ENCODE results near the gene SRA1. TPM values are rescaled to one million over a fixed set of nuclear protein-coding genes. Genes with fewer than 3 reads are reported as not detected.

SRA1 gene
- total RNA-seq, 1 donor from 2014 or later = 16.9 TPM

DNA sequence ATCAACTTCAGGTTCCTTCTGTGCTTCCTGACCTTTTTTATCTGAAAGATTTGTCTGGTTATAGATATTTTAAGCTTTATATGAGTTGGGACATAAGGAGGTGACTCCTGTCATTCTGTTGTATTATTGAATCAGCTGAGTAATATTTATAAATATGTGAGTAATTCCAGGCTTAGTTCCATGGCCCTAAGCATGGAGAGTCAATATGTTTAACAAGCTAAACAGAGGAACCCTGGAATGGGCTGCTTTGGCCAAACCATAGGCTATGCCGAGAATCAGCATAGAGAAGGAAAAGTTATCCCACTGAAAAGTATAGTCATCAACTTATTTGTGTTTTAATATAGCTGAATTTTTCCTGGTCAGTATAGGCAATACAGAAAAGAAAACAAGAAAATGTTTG is 17.0 kb downstream of the SRA1 start:
- H3K9me3 Mint-ChIP-seq = no peaks in the 10 kb centered on the region
- no peak overlapping the region for H3K4me3 Mint-ChIP-seq
- Histone ChIP-seq H3K4me1 (no peaks in the 10 kb centered on the region), H3K79me2 (ENCODE audit: low read depth) (no peaks in the 10 kb centered on the region), H3K9ac (no peak overlapping the region), H3K4me3 (no peak overlapping the region), H3K9me3 (ENCODE audit: low read depth) (no peaks in the 10 kb centered on the region), H3K36me3 (peaks cover 8% of the 10 kb centered on the region), H2AFZ (replicated peaks) (no peak overlapping the region), H3K27ac (no peak overlapping the region), H3K4me2 (no peak overlapping the region), H4K20me1 (ENCODE audit: low read depth) (no peaks in the 10 kb centered on the region), H3K27me3 (no peaks in the 10 kb centered on the region), H3F3A (ENCODE audit: low read depth) (peaks cover 9% of the 10 kb centered on the region)
- H3K4me1 Mint-ChIP-seq = no peaks in the 10 kb centered on the region
- TF ChIP-seq, protein P1, sequence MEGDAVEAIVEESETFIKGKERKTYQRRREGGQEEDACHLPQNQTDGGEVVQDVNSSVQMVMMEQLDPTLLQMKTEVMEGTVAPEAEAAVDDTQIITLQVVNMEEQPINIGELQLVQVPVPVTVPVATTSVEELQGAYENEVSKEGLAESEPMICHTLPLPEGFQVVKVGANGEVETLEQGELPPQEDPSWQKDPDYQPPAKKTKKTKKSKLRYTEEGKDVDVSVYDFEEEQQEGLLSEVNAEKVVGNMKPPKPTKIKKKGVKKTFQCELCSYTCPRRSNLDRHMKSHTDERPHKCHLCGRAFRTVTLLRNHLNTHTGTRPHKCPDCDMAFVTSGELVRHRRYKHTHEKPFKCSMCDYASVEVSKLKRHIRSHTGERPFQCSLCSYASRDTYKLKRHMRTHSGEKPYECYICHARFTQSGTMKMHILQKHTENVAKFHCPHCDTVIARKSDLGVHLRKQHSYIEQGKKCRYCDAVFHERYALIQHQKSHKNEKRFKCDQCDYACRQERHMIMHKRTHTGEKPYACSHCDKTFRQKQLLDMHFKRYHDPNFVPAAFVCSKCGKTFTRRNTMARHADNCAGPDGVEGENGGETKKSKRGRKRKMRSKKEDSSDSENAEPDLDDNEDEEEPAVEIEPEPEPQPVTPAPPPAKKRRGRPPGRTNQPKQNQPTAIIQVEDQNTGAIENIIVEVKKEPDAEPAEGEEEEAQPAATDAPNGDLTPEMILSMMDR (IDR thresholded peaks at IDR 0.05) = no peak
- no peak for TF ChIP-seq EZH2 (IDR thresholded peaks at IDR 0.05)
- TF ChIP-seq EZH2phosphoT487 (IDR thresholded peaks at IDR 0.05) = no peak
- H3K27ac Mint-ChIP-seq = no peak overlapping the region
- no peaks in the 10 kb centered on the region for H3K27me3 Mint-ChIP-seq (ENCODE audit: insufficient read depth, low read depth)
- H3K36me3 Mint-ChIP-seq = peaks cover 27% of the 10 kb centered on the region
- DNase-seq (ENCODE audit: low spot score) = no peak

DNA sequence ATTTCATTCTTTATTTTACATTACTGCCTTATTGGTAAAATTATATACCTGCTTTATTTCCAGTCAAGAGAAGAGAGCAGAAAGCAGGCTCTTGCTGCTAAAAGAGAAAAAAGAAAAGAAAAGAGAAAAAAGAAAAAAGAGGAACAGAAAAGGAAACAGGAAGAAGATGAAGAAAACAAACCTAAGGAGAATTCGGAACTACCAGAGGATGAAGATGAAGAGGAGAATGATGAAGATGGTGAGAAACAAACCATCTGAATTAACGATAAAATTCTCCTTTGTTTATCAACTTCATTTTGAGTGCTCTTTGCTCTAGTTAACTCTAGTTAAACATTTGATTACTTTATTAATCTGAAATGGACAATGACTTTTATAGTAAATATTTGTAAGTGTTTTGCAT is 33.3 kb downstream of the SRA1 start:
- Histone ChIP-seq H3K36me3 (peaks cover 10% of the 10 kb centered on the region), H3K27me3 (no peaks in the 10 kb centered on the region), H3K79me2 (ENCODE audit: low read depth) (no peaks in the 10 kb centered on the region), H3K9me3 (ENCODE audit: low read depth) (no peaks in the 10 kb centered on the region), H3K27ac (no peak overlapping the region), H3F3A (ENCODE audit: low read depth) (peaks cover 7% of the 10 kb centered on the region), H2AFZ (replicated peaks) (no peak overlapping the region), H4K20me1 (ENCODE audit: low read depth) (no peaks in the 10 kb centered on the region), H3K4me1 (no peaks in the 10 kb centered on the region), H3K4me2 (no peak overlapping the region), H3K9ac (no peak overlapping the region), H3K4me3 (no peak overlapping the region)
- no peak for DNase-seq (ENCODE audit: low spot score)
- no peaks in the 10 kb centered on the region for H3K4me1 Mint-ChIP-seq
- no peaks in the 10 kb centered on the region for H3K9me3 Mint-ChIP-seq
- H3K4me3 Mint-ChIP-seq = no peak overlapping the region
- no peak overlapping the region for H3K27ac Mint-ChIP-seq
- H3K27me3 Mint-ChIP-seq (ENCODE audit: insufficient read depth, low read depth) = no peaks in the 10 kb centered on the region
- TF ChIP-seq EZH2phosphoT487 (IDR thresholded peaks at IDR 0.05) (no peak), EZH2 (IDR thresholded peaks at IDR 0.05) (no peak)
- TF ChIP-seq, protein P1 (IDR thresholded peaks at IDR 0.05) = no peak
- peaks cover 17% of the 10 kb centered on the region for H3K36me3 Mint-ChIP-seq

DNA sequence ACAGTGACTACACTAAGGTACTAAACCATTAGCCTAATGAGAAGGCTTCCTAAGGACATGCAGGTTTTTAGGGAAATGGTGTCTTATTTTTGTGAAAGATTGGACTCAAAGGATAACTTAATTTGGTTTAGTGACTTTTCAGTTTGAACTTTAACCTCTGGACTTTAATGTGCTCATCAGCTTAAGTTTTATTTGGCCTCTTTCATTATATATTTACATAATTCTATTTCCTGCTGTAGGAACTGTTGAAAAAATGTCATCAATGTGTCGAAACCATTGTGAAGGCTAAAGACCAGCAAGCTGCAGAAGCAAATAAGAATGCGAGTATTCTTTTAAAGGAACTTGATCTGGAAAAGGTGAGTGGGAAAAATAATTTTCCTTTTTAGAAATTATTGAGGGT is 44.1 kb downstream of the SRA1 start:
- peaks cover 4% of the 10 kb centered on the region for H3K9me3 Mint-ChIP-seq

More for the DNA sequence above, 44.1 kb downstream of the SRA1 start:
- no peaks in the 10 kb centered on the region for H3F3A ChIP-seq (ENCODE audit: low read depth)
- Mint-ChIP-seq H3K27me3 (ENCODE audit: insufficient read depth, low read depth) (no peaks in the 10 kb centered on the region), H3K4me3 (no peak overlapping the region), H3K4me1 (no peaks in the 10 kb centered on the region), H3K36me3 (peaks cover 37% of the 10 kb centered on the region), H3K27ac (no peak overlapping the region)
- H2AFZ ChIP-seq (replicated peaks) = no peak overlapping the region
- H3K4me3 ChIP-seq = no peak overlapping the region
- no peaks in the 10 kb centered on the region for H3K27me3 ChIP-seq
- H3K27ac ChIP-seq = no peak overlapping the region
- no peaks in the 10 kb centered on the region for H4K20me1 ChIP-seq (ENCODE audit: low read depth)
- no peaks in the 10 kb centered on the region for H3K9me3 ChIP-seq (ENCODE audit: low read depth)
- no peaks in the 10 kb centered on the region for H3K4me1 ChIP-seq
- no peak for DNase-seq (ENCODE audit: low spot score)
- no peak overlapping the region for H3K4me2 ChIP-seq
- peaks cover 7% of the 10 kb centered on the region for H3K36me3 ChIP-seq
- TF ChIP-seq EZH2 (IDR thresholded peaks at IDR 0.05) = no peak
- TF ChIP-seq, protein P1 (IDR thresholded peaks at IDR 0.05) = no peak
- no peak for TF ChIP-seq EZH2phosphoT487 (IDR thresholded peaks at IDR 0.05)
- H3K79me2 ChIP-seq (ENCODE audit: low read depth) = no peaks in the 10 kb centered on the region
- H3K9ac ChIP-seq = no peak overlapping the region

All from neural progenitor cell (in vitro differentiated cells).